HepG2 (cell line): ENCODE measurements around the gene CCDC85C. TPM values are rescaled to one million over a fixed set of nuclear protein-coding genes. Genes with fewer than 3 reads are reported as not detected.

ENCODE experiments used
- ATAC-seq: fragments of 200-7000 bp; cut with Tn5 transposase; 3 replicates; pipeline ENCODE4 v1.9.1; 2020; ENCODE audit warnings: mild to moderate bottlenecking, moderate library complexity
- BruUV-seq: library from RNA; stranded (reverse); fragments of 400-500 nt; replicated peaks from 2 replicates; lab custom pipeline; 2021; lab: Mats Ljungman, UMichigan
- CTCF ChIA-PET: fragments of 300-600 bp; formaldehyde crosslinking; extraction: SDS; loops from one replicate; lab custom pipeline; 2021; ENCODE audit warnings: low total read pairs, inconsistent platforms, low intra/inter-chr PET ratio; lab: Yijun Ruan, JAX
- POLR2A ChIA-PET: fragments of 350-600 bp; sonication (Branson Sonifier 250); formaldehyde crosslinking; loops from one replicate; lab custom pipeline; 2020; ENCODE audit warnings: antibody characterized with exemption, inconsistent platforms; lab: Yijun Ruan, JAX
- DNase-seq: peaks from one replicate; pipeline ENCODE4 v3.0.0-alpha.2; 2015; ENCODE audit warnings: low spot score
- FAIRE-seq: peaks from 3 replicates; lab custom pipeline; 2011; peaks lifted over from hg19 to GRCh38; lab: Jason Lieb, UNC
- H2AFZ ChIP-seq: one replicate; pipeline ENCODE4 v1.6.1; 2011; ENCODE audit warnings: low read length, inconsistent platforms
- H3K27ac ChIP-seq: fragments of 300-600 bp; 3 replicates; pipeline ENCODE4 v1.8.0; 2011; ENCODE audit warnings: mixed run types, mild to moderate bottlenecking, mixed read lengths, low read length, inconsistent platforms; ENCODE audit not compliant: insufficient read depth; ENCODE audit errors: extremely low read length
- H3K27me3 ChIP-seq, 2 experiments: fragments of 200-600 bp in 1 of 2; 2 replicates in 1 of 2; 3 replicates in 1 of 2; pipeline versions ENCODE4 v1.6.0 to v1.8.0; 2011; ENCODE audit warnings: low read length in 2 of 2, mild to moderate bottlenecking in 2 of 2, moderate library complexity in 2 of 2, inconsistent platforms in 1 of 2; ENCODE audit not compliant: insufficient read depth in 2 of 2, control insufficient read depth in 1 of 2
- H3K36me3 ChIP-seq, 2 experiments: fragments of 200-600 bp in 1 of 2; replicated peaks in 1 of 2; 2 replicates in 1 of 2; 3 replicates in 1 of 2; pipeline versions ENCODE4 v1.5.1 to v1.8.0; 2011; ENCODE audit warnings: low read length in 2 of 2, inconsistent platforms in 1 of 2; ENCODE audit not compliant: insufficient read depth in 2 of 2, control insufficient read depth in 1 of 2
- H3K4me1 ChIP-seq: 2 replicates; pipeline ENCODE4 v1.5.1; 2012; ENCODE audit warnings: low read length, inconsistent platforms; ENCODE audit not compliant: insufficient read depth
- H3K4me2 ChIP-seq: 2 replicates; pipeline ENCODE4 v1.6.0; 2011; ENCODE audit warnings: low read depth, low read length, inconsistent platforms
- H3K4me3 ChIP-seq, 3 experiments: fragments of 200-600 bp in 1 of 3; sonication (generic), shearing (Covaris generic) in 1 of 3; replicated peaks in 1 of 3; 2 replicates each; pipeline ENCODE4 v1.5.1; 2011 to 2016; ENCODE audit warnings: low read length in 3 of 3, inconsistent platforms in 2 of 3, low read depth in 2 of 3, mild to moderate bottlenecking in 2 of 3, control low read depth in 1 of 3, mixed read lengths in 1 of 3; ENCODE audit not compliant: insufficient read depth in 1 of 3
- H3K79me2 ChIP-seq: one replicate; pipeline ENCODE4 v1.6.1; 2011; ENCODE audit warnings: low read length, inconsistent platforms; ENCODE audit not compliant: insufficient read depth
- H3K9ac ChIP-seq: 2 replicates; pipeline ENCODE4 v1.6.0; 2011; ENCODE audit warnings: mild to moderate bottlenecking, low read depth, low read length, inconsistent platforms; ENCODE audit not compliant: insufficient read depth
- H3K9me3 ChIP-seq: 2 replicates; pipeline ENCODE4 v1.5.1; 2012; ENCODE audit warnings: mild to moderate bottlenecking, low read length
- H4K20me1 ChIP-seq: 2 replicates; pipeline ENCODE4 v1.6.0; 2011; ENCODE audit warnings: inconsistent platforms, mild to moderate bottlenecking, low read length, moderate library complexity; ENCODE audit not compliant: insufficient read depth
- AGO2 ChIP-seq: fragments of 200-400 bp; formaldehyde crosslinking; optimal IDR thresholded peaks from 2 replicates; pipeline ENCODE3; 2017; ENCODE audit warnings: mild to moderate bottlenecking, low read depth, low read length, moderate library complexity
- SMAD3 ChIP-seq: sonication (generic); formaldehyde crosslinking; IDR thresholded peaks from 2 replicates; pipeline ENCODE4 v1.4.0; 2020; ENCODE audit warnings: missing genetic modification reagents
- ZNF20 ChIP-seq: sonication (generic); formaldehyde crosslinking; IDR thresholded peaks from 2 replicates; pipeline ENCODE4 v1.4.0; 2020; ENCODE audit warnings: mild to moderate bottlenecking, moderate library complexity, missing genetic modification reagents
- WGBS: methylation state at CpG from one replicate; pipeline ENCODE4 v1.1.6; 2017; ENCODE audit warnings: low lambda C conversion rate; 5-methylcytosine and 5-hydroxymethylcytosine counted together
- in situ Hi-C: cut with HindIII; loops from 2 replicates; pipeline ENCODE4 v1.10.0; 2017; ENCODE audit warnings: low pct_unique_long_range_greater_than_20kb; ENCODE audit not compliant: extremely low pct_ligation_motif_present
- intact Hi-C: fragments of 100-400 bp; cut with micrococcal nuclease; formaldehyde crosslinking; loops from one replicate; pipeline ENCODE4 v1.10.0; 2022; ENCODE audit not compliant: unreplicated experiment
- polyA plus RNA-seq, 8 experiments: library from polyadenylated mRNA; depleted of rRNA in 3 of 8; stranded (reverse) in 7 of 8; unstranded in 1 of 8; fragments of >200 nt; fragmentation: Illumina TruSeq in 4 of 8; extraction: Trizol in 4 of 8; gene quantifications; 2 replicates each; pipeline versions ENCODE4 v1.2.1 to v1.2.3, GENCODE V29; 2011 to 2016; ENCODE audit warnings: low read depth in 4 of 8, missing spikeins in 1 of 8, mixed read lengths in 1 of 8; ENCODE audit not compliant: insufficient read depth in 1 of 8
- total RNA-seq, 5 experiments: library from RNA; depleted of rRNA; stranded (reverse); fragments of >200 nt; fragmentation: Illumina TruSeq; extraction: Trizol; gene quantifications; 2 replicates each; pipeline ENCODE4 v1.2.3, GENCODE V29; 2016; ENCODE audit warnings: low read depth in 1 of 5
- TF ChIP-seq, protein P1 (sequence below): sonication (generic); formaldehyde crosslinking; IDR thresholded peaks from 2 replicates; pipeline ENCODE4 v1.4.0; 2020; ENCODE audit warnings: missing genetic modification reagents, mild to moderate bottlenecking, borderline replicate concordance

Gene CCDC85C
- total and polyA plus RNA-seq, 2 of the 13 experiments (the other 11 are each of a cell fraction or from before 2014, with no cell fraction given), result 18.8 to 43.8 TPM

DNA sequence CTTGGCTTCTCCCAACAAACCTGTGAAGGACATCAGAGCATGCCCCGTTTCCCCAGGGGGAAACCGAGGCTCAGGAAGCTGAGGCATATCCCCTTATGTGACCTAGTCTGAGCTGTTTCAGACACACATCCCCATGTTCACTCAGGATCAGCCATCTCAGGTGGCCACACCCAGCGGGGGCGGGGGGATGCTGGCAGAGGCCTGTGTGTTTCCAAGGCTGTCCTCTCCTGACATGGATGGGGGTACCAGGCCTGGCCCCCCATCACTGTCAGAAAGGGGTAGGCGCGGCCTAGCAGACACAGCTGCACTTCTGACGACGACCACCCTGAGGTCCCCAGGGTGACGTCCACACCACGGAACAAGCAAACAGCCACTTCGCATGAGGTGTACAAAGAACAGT, 22.1 kb downstream of the CCDC85C start:
- Histone ChIP-seq H3K4me3 (no peak overlapping the region), H2AFZ (no peak overlapping the region), H3K9ac (no peak overlapping the region), H3K4me2 (no peak overlapping the region), H3K9me3 (no peaks in the 10 kb centered on the region), H3K36me3 (peaks cover 3 to 13% of the 10 kb centered on the region in 2 experiments; a peak in 3 of 5 replicates), H3K4me1 (peaks cover 62% of the 10 kb centered on the region), H3K27me3 (no peaks in the 10 kb centered on the region; a peak in 1 of 5 replicates), H3K79me2 (peaks cover 92% of the 10 kb centered on the region), H4K20me1 (peaks cover 18% of the 10 kb centered on the region; the same call in 1 of the 2 replicates), H3K27ac (no peak overlapping the region)
- no peak for FAIRE-seq
- no peak for ATAC-seq
- CTCF ChIA-PET, result no interaction called here
- intact Hi-C loops (no loop called here), in situ Hi-C loops (no loop called here)
- no peak for DNase-seq
- POLR2A ChIA-PET, result no interaction called here
- TF ChIP-seq, protein P1, sequence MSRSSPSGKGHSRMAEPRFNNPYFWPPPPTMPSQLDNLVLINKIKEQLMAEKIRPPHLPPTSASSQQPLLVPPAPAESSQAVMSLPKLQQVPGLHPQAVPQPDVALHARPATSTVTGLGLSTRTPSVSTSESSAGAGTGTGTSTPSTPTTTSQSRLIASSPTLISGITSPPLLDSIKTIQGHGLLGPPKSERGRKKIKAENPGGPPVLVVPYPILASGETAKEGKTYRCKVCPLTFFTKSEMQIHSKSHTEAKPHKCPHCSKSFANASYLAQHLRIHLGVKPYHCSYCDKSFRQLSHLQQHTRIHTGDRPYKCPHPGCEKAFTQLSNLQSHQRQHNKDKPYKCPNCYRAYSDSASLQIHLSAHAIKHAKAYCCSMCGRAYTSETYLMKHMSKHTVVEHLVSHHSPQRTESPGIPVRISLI (CRISPR knock-in tag), result no peak
- BruUV-seq, result no TSS peak
- WGBS, result 91% methylated on average over 9 of the region's 11 CpGs

DNA sequence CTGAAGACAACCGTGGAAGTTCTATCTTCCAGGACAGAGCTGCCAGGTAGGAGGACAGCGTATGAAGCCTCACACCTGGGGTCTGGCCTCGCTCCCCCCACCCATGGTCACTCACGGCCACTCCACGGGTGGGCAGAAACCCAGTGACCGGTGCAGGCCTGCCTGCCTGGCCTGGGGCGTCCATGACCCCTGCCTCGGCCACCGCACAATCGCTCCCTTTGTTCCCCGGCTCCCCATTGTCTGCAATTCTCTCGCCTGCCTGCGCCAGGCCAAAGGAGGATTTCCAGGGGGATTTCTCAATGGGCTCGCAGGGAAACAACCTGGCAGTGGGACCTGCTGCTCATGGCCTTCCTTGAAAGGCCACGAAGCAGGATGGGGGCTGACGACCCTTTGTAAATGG, 22.6 kb downstream of the CCDC85C start:
- no peak overlapping the region for H3K27ac ChIP-seq

More for the DNA sequence above, 22.6 kb downstream of the CCDC85C start:
- no peaks in the 10 kb centered on the region; a peak in 1 of 5 replicates for H3K27me3 ChIP-seq
- intact Hi-C loops (no loop called here), in situ Hi-C loops (no loop called here)
- H3K79me2 ChIP-seq, result peaks cover 91% of the 10 kb centered on the region
- POLR2A ChIA-PET, result no interaction called here
- CTCF ChIA-PET, result no interaction called here
- no peak for DNase-seq
- no peak for TF ChIP-seq SMAD3
- no peak for TF ChIP-seq ZNF20 (CRISPR knock-in tag)
- peak; percentile 46 for TF ChIP-seq AGO2
- no peaks in the 10 kb centered on the region for H3K9me3 ChIP-seq
- WGBS, result 95% methylated on average over 6 of the region's 16 CpGs
- H3K36me3 ChIP-seq, result peaks cover 3 to 13% of the 10 kb centered on the region in 2 experiments; a peak in 3 of 5 replicates
- H3K4me2 ChIP-seq, result no peak overlapping the region
- no peak overlapping the region for H2AFZ ChIP-seq
- no peak for ATAC-seq
- peaks cover 24% of the 10 kb centered on the region for H4K20me1 ChIP-seq
- no peak for FAIRE-seq
- no TSS peak for BruUV-seq
- H3K4me3 ChIP-seq, result no peak overlapping the region
- H3K9ac ChIP-seq, result no peak overlapping the region
- peaks cover 62% of the 10 kb centered on the region for H3K4me1 ChIP-seq
